Measurements from ENCODE around the gene MKRN2OS.

MKRN2OS gene

DNA sequence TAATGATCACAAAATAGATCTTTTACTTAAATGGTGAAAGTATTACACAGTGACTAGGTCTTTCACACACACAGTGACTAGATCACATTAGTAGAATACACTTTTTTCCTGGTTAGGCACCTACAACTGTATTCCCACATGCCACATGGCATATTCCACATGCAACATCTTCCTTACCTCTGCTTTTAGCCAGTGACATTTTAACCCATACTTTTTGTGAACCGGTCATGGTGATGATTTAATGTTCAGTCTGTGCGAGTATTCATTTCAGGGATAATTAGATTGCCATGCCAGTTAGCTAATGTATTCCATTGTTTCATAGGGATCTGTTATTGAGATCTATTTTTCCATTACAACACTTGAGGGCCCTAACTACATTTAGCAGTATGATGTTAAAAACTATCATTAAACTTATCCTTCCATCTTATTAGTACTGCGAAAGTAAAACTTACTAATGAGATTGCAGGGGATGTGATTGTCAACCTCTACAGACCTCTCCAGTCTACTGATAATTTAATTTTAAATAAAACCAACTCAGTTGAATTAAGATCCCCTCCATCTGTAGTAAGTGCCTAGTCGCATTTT lies 32.7 kb downstream of the MKRN2OS start:
- DNase-seq: no peak

DNA sequence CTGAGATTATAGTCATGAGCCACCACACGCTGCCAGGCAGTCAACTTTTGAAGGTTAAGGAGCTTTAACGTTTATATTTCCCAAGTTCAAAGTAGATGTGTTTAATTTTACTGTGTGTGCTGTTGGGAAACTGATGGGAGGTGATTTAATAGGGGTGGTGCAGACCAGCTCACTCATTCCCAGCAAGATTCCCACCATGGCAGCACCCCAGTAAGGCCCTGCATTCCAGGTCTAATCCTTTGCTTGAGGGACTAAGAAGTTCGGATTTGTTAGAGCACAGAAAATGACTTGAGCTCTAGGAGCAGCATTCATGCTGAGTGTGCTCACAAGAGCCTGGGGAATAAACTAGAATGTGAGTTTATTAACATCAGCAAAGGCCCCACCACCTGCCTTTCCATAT lies 35.8 kb downstream of the MKRN2OS start:
- DNase-seq: no peak

DNA sequence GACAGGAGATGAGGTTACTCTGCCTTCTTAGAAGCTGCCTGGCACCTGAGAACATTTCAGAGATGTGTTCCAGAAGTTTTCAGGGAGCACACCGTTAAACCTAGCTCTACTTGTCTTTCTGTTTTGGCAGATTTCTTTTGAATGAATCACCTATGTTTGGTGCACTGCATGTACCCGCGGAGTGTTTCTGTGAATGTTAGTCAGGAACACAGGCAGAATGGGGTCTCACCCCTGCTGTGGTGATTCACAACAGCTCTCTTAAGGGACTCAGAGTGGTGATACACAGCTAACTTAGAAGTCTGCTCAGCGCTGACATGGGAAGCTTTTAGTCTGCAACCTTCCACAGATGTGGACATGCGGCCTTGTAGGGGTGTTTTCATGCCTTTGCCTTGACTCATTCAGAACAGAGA lies 37.0 kb downstream of the MKRN2OS start:
- DNase-seq: no peak

DNA sequence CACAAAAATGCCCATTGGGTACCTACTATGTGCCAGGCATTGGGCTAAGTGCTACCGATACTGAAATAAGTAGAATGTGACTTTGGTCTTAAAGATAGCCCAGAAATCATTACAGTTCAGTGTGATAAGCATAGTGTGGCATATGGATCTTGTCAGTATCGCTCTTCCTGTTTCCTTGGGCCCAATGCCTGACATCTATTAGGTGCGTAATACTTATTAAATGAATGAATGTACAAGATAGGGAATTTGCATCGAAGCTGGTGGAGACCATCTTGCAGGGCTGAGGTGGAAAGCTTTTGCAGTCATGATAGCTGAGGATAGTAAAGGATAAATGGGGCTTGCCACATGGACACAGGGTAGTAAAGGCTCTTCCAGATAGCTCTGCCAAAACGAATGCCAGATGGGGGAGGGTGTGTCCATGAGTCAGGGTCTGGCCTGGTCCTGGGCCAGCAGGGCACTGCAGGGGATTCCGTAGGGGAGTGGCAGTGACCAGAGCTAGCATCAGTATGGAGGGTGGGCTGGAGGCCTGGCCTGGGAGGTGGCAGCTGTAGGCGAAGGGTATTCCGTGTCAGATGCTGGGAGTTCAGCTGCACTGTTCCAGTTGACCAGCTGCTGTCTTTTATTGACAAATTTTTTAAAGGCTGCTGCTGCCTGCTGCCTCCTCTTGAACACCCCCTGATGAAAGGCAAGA lies 37.6 kb downstream of the MKRN2OS start:
- DNase-seq: no peak

DNA sequence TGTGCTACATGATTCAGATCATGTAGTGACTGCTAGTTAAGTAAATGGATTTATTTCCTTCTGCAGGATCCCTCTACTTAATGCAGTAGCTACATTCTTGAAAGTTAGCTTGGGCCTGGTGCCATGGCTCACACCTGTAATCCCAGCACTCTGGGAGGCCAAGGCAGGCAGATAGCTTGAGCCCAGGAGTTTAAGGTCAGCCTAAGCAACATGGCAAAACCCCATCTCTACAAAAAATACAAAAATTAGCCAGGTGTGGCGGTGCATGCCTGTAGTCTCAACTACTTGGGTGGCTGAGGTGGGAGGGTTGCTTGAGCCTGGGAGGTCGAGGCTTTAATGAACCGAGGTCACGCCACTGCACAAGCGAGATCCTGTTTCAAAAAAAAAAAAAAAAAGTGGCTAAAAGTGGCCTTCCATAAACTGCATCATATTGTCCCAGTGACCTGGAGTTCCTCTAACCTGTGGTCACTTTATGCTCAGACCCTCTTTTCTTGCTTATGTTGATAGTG lies 39.0 kb downstream of the MKRN2OS start:
- DNase-seq: no peak

DNA sequence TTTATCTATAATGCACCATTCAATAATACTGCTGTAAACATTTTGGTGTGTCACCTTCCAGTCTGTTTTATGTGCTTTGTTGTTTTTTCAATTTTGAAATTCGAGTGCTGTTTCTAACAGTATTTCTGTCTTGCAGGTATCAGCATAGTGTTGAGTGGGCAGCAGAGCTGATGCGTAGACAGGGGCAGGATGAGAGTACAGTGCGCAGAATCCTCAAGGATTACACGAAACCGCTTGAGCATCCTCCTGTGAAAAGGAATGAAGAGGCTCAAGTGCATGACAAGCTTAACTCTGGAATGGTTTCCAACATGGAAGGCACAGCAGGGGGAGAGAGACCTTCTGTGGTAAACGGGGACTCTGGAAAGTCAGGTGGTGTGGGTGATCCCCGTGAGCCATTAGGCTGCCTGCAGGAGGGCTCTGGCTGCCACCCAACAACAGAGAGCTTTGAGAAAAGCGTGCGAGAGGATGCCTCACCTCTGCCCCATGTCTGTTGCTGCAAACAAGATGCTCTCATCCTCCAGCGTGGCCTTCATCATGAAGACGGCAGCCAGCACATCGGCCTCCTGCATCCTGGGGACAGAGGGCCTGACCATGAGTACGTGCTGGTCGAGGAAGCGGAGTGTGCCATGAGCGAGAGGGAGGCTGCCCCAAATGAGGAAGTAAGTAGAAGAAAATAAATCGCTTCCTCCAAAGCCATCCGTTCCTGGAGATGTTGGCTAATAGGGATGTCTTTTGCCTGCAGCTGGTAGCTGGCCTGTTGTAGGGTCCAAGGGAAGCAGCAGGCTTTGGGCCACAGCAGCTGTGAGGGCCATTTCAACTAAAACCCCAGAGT lies 42.0 kb downstream of the MKRN2OS start:
- no peak for DNase-seq

DNA sequence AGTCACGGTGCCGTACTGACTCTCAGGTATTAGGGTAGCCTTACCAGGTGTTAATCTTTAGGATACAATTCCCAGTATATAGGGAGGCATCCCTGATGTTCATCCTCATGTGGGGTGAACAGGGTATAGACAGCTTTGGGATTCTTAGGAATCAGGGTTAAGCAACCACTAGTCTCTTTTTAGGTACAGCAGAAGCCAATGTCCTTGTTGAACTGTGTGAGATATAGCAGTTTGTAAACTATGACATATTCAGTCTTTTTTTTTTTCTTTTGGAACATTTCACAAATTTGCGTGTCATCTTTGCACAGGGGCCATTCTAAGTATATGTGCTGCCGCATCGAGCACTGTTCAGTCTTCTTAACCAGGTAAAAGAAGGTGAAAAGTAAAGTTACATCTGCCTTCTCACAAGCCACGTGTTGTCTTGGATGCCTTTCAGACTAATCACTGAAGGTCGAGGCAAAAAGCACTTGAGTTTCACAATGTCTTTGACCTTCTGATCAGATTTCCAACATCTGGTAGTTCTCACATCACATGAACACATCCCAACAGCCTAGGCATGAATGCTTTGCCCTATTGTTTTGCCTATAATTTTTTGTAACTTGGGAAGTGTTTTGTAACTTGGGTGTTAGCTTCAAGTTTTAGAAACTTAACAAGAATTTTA lies 43.8 kb downstream of the MKRN2OS start:
- no peak for DNase-seq

DNA sequence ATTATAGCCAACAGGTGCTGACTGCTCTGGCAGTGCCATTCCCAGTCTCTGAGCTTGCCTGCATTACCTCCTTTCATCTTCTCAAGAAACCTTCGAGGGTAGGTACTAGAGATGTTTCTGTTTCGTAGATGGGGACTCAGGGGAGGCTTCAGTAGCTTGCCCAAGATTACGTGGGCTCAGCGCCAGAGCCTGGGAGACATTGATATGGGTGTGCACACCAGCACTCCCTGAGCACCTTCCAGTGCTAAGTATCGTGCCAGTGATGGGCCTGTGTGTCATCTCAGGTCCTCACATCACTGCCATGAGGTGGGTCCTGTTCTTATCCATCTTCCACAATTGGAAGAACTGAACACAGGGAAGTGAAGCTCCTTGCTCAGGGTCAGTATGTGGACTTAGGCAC lies 45.8 kb downstream of the MKRN2OS start:
- no peak for DNase-seq

DNA sequence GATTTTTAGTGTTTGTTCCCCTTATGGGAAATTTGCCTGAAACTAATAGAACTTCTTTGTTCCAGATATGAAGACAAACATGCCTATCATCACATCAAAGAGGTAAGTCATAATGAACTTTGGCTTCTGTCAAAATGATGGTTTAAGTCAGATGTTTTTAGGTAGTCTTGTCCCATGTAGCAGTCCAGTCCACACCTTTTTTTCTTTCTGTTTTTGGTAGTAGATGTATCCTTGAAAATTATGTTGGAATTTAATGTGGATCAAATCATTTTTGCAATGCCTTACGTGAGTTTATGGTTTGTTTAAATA lies 48.9 kb downstream of the MKRN2OS start:
- DNase-seq: no peak

DNA sequence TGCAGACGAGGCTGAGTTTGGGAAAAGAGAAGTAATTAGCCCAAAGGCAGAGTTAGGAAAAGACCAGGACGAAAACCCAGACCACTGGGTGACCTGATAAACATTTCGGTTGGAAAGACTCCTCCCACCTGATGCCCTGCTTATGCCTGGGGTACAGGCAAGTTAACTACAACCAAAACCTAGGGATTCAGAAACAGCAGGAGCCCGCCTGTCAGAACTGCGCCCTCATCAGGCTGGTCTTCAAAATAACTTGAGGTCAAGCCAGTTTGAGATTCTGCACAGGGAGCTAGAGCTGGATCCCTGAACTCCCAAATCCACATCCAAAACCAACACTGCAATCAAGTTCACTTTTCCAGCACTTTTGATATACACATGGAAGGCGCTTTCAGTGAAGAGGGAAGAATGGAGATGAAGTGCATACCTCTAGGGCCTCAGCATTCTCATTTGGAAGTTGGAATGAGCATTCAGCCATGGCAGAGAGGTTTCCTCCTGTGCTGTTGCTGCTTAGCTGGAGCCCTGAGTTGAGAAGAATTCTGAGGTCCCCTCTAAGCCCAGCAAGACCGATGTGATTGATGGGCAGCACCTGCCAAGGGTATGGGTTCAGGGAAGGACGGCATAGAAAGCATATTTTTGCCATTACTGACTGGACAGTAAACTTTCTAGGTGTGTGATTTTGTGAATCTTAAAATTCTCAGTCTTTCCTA lies 49.4 kb downstream of the MKRN2OS start:
- DNase-seq: no peak

DNA sequence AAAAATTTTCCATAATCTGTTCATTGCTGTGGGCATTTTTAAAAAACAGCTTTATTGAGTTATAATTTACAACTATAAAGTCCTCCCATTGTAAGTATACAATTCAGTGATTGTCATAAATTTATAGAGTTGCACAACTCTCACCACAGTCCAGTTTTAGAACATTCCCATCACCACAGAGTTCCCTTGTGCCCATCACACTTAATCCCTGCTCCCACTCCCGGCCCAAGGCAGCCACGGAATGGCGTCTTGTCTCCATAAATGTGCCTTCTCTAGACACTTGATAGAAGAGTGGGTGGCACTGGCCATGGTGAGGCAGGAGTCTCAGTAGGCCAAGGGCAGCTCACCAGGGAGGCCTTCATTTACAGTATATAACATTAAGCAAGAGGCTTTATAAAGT lies 54.8 kb downstream of the MKRN2OS start:
- no peak for DNase-seq

DNA sequence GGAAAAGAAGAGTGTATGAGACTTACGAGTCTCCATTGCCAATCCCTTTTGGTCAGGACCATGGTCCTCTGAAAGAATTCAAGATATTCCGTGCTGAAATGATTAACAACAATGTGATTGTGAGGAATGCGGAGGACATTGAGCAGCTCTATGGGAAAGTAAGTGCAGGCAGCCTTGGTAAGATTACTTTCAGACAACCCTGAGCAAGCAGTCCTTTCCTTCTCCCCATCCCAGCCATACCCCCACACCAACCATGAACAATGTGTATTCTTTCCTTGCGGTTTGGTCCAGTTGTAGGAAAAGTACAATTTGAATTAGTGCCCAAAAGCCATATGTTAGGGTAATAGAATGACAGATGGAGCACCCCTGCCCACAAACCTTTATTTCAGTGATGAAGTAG lies 55.5 kb downstream of the MKRN2OS start:
- DNase-seq: no peak
